Tibial nerve (tissue), 4 donors: ENCODE results near the gene ZDHHC18.

Experiments used
- CTCF ChIP-seq, 5 experiments: fragments of 200-600 bp in 3 of 5; fragments of 450-650 bp in 2 of 5; sonication (generic) in 3 of 5; IDR thresholded peaks; one replicate each; pipeline ENCODE4 v1.5.1; 2016 to 2019; ENCODE audit warnings: antibody characterized with exemption in 5 of 5, mild to moderate bottlenecking in 3 of 5, moderate library complexity in 2 of 5
- EP300 ChIP-seq, 2 donors: sonication (generic); formaldehyde crosslinking; IDR thresholded peaks; one replicate each; pipeline ENCODE4 v1.6.1; 2017; ENCODE audit warnings: antibody characterized with exemption in 2 of 2, mild to moderate bottlenecking in 1 of 2
- POLR2A ChIP-seq, 2 donors: fragments of 450-650 bp; IDR thresholded peaks; one replicate each; pipeline ENCODE4 v1.6.1; 2017; ENCODE audit warnings: antibody characterized with exemption in 2 of 2, mild to moderate bottlenecking in 2 of 2, moderate library complexity in 2 of 2

GRCh38 chr1:26788836-26789611 is 37.5 kb upstream of the ZDHHC18 start:
- TF ChIP-seq CTCF (IDR thresholded peaks at IDR 0.05) (peak; percentile 89 to 98 (median 96)), POLR2A (IDR thresholded peaks at IDR 0.05) (peak in 1 of 2 donors; percentile 47), EP300 (IDR thresholded peaks at IDR 0.05) (peak; percentile 64 to 83)
